Activated T-cell treated with anti-CD3 and anti-CD28 coated beads for 48 hours (primary cell): ENCODE results near the gene ARHGAP15.

Experiments used
- DNase-seq: peaks from one replicate; pipeline ENCODE4 v3.0.0-alpha.2; 2020; ENCODE audit warnings: low read depth

ARHGAP15 gene

GRCh38 chr2:143486976-143487375 lies 357.8 kb downstream of the ARHGAP15 start:
- DNase-seq, result no peak

DNA sequence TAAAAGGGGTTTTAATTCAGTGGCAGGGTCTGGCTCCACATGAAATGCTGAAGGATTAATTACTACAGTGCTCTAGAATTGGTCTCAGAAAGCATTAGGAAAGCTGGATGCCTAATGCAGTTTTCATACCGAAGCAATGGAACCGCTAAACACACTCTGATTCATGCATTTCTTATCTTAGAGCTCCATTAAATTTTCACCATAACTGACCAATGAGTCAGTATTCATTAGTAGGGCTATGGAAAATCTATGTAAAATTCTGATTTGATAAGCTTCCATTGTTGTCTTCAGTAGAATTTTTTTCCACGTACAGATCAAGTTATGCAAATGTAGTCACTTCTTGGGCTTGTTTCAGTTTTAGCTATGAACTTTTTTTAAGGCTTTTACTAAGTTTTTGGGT lies 359.9 kb downstream of the ARHGAP15 start:
- no peak for DNase-seq

DNA sequence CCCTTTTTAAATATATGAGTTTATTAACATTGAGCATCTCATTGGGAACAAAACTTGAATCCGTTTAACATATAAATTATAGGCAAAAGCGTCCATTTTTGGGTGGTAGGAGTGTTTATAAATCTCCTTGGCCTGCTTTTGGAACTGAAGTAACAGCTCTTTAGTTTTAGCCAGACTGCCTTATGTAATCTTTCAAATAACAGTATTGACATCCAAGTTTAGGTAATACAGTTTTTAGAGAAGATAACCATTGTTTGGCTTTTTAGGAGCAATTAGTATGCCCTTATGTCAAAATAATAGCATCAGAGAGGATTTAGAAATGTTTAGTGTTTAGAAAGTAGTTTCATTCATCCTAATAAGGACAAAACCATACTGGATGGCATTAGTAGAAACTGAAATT lies 361.9 kb downstream of the ARHGAP15 start:
- no peak for DNase-seq

DNA sequence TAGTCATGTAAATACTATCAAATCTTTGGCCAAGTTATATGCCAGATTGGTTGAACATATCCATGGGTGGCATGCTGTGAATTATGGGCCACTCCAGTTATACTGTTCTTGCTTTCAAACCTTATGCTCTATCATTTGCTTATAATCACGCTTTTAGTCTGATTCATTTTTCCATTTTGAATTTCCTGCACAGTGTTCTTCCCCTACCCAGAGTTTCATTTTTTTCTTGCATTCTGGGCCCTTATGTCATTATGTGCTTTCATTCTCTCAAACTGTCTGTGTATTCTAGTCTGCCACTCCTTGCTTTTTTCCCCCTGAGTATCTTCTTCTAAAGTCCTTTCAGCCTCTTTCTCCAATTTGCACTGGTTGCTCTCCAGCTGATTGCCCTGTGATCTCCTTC lies 364.1 kb downstream of the ARHGAP15 start:
- no peak for DNase-seq

DNA sequence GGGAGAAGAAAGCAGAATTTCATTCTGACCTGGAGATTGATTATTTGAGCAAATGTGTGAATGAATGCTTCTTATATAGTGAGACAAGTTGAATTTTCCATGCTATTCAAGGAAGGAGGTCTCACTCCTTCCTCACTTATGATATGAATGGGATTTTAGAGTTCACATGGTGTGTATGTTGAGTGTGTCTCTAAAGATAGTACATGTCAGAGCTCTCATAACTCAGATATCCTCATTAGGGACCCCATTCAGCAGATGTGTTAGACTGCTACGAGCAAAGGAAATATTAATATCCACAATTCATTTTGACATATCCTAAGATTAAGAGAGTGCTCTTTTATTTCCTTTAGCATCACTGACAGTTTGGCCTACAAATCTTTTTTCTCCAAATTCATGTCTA lies 368.5 kb downstream of the ARHGAP15 start:
- DNase-seq, result no peak

DNA sequence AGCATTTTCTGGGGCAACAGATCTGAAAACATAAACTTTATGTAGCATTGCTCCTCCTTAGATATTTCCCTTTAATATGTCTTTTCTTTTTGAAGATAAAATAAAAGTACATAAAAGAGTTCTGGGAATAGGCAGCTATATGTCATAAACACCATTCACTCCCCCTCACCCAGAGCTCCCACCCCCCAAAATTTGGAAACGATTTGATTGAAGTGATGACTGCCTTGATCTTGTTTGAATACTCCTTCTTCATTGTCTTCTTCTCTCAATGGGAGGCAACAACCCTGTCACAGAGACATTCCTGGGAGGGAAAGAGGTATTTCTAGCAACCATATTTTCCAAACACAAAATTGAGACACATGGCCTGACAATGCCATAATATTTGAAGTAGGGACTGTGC lies 369.3 kb downstream of the ARHGAP15 start:
- DNase-seq, result no peak

- DNase-seq, result no peak
Measured at GRCh38 chr2:143499061-143499460, 369.8 kb downstream of the ARHGAP15 start.

DNA sequence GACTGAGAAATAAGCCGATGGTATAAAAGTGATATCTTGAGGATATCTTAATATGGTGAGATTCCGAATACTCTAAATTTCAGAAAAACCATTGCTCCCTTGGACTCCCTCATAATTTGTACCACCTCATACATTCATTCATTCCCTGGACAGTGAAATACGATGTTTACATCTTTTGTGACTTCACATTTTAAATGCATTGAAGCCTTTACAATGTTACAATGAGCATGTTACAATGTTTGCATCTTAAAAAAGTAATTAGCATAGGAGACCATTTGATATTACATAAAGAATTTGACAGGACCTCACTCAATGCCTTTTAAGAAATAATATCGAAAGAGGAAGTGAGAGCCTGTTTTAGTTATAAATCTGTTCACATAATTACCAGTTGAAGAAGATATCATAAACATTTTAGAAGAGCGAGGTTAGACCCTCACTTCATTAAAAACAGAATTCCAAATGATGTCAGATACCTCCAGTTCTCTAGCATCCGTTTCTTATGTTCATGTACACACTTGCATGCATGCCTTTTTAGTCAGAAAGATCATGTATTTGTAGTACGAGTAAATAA lies 372.0 kb downstream of the ARHGAP15 start:
- DNase-seq, result no peak

DNA sequence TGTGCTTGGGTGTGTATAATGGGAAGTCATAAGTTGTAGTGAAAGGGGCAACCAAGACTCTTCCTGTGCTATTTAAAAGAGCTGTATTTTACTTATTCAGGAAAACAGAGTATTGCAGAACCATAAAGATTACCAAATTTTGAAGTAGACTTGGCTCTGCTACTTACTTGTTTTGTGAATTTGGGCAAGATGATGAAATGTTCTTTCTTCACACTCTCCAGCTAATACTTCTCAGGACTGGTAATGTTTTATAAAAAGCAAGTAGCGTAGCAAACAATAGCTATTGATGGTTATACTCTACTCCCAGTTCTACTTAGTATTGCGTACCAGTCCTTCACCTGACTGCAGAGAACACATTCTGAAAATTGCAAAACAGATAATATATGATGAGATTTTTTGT lies 374.1 kb downstream of the ARHGAP15 start:
- no peak for DNase-seq

DNA sequence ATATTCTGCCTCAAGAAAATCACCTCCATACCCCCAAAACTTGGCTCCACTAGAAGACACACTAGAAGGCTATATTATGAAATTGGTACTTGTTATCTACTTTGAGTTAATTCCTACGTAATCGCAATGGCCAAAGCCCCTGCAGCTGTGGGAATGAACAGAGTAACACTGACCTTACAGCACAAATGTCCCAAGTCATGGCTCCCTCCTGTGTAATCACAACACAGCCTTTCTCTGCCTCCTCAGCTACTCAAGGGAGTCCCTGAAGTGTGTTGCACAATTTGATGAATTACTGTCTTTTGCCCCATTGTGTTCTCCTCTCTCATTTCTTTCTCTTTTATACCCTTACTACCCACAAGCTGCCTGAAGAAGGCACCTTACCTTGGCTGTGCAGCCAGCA lies 375.2 kb downstream of the ARHGAP15 start:
- no peak for DNase-seq

- DNase-seq, result no peak
Measured at GRCh38 chr2:143505542-143505941, 376.3 kb downstream of the ARHGAP15 start.

- DNase-seq, result no peak
Measured at GRCh38 chr2:143513081-143513480, 383.9 kb downstream of the ARHGAP15 start.

DNA sequence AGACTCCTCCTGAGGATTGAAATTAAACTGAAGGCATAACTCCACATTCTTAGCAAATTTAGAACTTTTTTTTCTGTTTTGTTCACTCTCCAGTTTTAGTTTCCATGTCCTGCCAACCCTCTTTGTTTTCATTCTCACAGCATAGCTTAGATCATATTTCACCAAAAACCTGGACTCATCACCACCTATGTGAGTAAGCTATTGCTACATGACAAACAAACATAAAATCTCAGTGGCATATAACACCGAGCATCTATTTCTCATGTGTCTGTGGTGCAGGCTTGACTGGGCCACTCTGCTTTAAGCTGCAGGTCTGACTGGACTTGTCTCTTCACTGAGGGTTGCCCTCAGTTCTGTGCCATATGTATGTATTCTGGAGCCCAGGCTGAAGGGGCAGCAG lies 385.2 kb downstream of the ARHGAP15 start:
- no peak for DNase-seq

DNA sequence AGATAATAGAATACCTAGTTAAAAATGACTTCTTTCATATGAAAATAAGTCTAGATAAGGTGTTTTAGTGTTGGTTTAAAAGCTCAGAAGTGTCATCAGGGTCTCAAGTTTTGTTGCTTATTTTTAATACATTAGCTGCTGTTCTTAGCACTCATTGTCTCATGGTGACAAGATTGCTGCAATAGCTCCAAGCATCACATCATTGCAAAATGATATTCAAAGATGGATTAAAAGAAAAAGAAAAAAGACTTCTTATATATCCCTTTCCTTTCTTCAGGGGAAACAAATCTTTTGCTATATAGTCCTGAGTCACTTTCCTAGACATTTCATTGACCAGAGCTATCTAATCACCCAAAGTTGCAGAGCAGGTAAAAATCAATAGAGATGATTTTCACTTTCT lies 386.1 kb downstream of the ARHGAP15 start:
- no peak for DNase-seq

DNA sequence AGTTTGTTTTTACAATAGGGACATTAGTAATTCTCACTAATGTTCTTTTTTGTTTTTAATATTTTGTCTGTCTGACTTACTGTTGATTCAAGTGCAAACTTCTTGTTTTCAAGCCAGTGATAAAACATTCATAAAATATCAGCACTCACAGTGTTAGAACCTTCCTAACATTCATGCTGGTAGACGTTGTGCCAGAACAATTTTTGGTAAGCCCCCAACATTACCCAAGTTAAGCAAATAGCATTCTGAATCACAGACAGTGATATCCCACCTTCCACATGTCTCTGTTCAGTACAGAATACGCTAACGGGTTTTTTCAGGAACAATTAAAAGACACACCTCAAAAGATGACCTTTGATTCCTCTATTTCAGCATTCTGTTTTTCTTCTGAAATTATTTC lies 390.3 kb downstream of the ARHGAP15 start:
- DNase-seq, result no peak

DNA sequence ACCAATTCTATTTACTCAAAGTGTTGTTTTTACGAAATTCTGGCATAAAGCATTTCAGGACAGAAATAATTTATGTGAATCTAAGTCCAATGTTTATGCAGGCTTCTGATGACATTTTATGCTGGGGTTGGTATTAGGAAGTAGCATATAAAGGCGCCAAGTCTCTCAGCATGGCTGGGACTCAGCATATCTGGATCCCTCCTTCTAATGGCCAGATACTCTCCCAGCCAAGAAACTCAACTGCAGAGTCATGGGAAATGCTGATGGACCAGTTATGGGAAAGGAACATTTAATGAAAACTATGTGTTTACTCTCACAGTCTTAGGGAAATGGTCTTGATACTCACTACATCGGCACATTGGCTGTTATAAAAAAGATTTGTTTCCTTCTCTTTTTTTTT lies 392.2 kb downstream of the ARHGAP15 start:
- DNase-seq, result no peak

DNA sequence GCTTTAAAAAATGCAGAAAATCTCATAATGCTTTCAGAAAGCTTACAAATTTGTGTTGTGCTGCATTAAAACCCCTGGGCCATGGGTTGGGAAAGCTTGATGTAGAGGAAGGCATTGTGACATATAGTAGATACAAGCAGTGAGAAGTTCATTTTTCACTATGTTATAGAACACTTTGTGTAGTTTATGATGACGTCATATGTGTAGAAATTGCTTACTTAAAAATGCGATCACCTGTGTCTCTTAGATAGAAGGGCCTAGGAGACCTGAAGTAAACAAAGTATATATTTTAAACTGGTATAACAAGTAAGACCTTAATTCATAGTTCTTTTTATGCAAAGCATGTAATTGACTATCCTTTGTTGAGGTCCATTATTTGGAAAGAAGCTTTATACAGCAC lies 393.5 kb downstream of the ARHGAP15 start:
- no peak for DNase-seq

- DNase-seq, result no peak
Measured at GRCh38 chr2:143524119-143524553, 394.9 kb downstream of the ARHGAP15 start.

GRCh38 chr2:143524559-143525401 lies 395.6 kb downstream of the ARHGAP15 start:
- no peak for DNase-seq

GRCh38 chr2:143525402-143525860 lies 396.2 kb downstream of the ARHGAP15 start:
- DNase-seq, result no peak

- no peak for DNase-seq
Measured at GRCh38 chr2:143526498-143526897, 397.3 kb downstream of the ARHGAP15 start.

DNA sequence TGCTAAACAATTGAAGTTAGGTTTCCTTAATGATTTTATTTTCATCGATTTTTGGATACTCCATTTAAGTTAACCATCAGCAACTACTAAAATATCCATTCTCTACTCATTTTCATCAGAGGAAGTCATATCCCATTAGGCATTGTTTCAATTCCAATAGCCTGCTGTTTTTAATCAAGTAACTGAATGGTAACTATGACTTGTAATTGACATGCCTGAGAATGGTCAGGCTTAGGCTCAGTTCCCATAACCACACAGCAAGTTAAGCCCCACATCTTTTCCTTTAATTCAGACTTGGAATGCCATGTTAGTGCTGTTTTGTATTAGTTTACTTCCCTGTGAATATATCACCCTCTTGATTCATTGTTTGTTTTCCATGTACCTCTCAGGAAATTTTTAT lies 398.8 kb downstream of the ARHGAP15 start:
- no peak for DNase-seq

DNA sequence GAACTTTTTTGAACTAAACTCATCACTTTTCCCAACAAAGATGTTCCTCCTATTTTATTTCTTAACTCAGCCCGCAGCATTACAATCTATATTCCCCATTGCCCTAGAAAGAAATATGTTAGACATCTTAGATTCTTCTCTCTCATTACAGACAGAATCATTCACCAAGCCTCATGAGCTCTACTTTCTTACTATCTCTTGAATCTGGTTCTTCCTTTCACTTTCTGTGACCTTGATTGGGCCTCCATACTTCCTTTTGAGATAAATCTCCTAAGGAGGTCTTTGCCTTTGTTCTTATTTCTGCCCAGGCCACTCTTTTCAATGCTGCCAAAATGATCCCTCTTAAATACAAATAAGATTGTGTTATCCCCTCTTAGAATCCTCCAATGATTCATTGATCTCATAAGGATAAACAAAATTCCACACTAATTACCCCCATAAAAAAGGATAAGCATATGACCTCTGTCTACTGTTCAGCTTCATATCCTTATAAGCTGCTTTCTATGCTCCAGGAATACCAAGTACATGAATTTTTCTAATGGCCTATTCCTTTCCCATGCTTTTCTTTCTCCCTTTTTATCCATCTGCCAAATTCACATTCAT lies 400.0 kb downstream of the ARHGAP15 start:
- DNase-seq, result no peak
